ENCODE data around the gene EPB41L5. TPM values are rescaled to one million over a fixed set of nuclear protein-coding genes. Genes with fewer than 3 reads are reported as not detected.

Gene EPB41L5
- total and polyA plus RNA-seq, 9 of the 15 experiments (the other 6 are each of a cell fraction or from before 2014, with no cell fraction given): 2.3 to 14.1 (median 8.2) TPM

- in situ Hi-C loops (cut with MboI): no loop called here
- Histone ChIP-seq H4K20me1 (replicated peaks; ENCODE audit: control insufficient read depth, insufficient read depth, low read length) (no peaks in the 10 kb centered on the region), H3K9ac (ENCODE audit: insufficient read depth in 1 of 2, low read depth in 2 of 2, low read length in 2 of 2) (no peak overlapping the region), H3K9me3 (replicated peaks; ENCODE audit: control insufficient read depth, insufficient read depth, low read depth, low read length) (no peaks in the 10 kb centered on the region), H3K79me2 (ENCODE audit: control insufficient read depth, insufficient read depth, low read length) (no peaks in the 10 kb centered on the region), H3K4me3 (no peak overlapping the region), H3K27ac (ENCODE audit: extremely low read depth, low read depth, low read length) (no peak overlapping the region), H3K27me3 (ENCODE audit: control insufficient read depth in 2 of 2, insufficient read depth in 2 of 2, low read length in 2 of 2) (no peaks in the 10 kb centered on the region), H3K4me1 (replicated peaks in 1 of 2; ENCODE audit: control insufficient read depth in 2 of 2, insufficient read depth in 2 of 2, low read length in 2 of 2) (no peaks in the 10 kb centered on the region), H3K9me1 (ENCODE audit: control insufficient read depth, insufficient read depth, low read length) (no peaks in the 10 kb centered on the region), H2AFZ (ENCODE audit: low read depth, low read length) (no peak overlapping the region), H3K4me2 (ENCODE audit: insufficient read depth, low read length) (no peak overlapping the region), H3K36me3 (ENCODE audit: control insufficient read depth, insufficient read depth, low read length) (no peaks in the 10 kb centered on the region)
- BruUV-seq (replicated peaks): no TSS peak
- 18% methylated on average over 2 of the region's 2 CpGs for WGBS (ENCODE audit: insufficient coverage, low coverage, missing lambda C conversion rate)
- no peak for FAIRE-seq
- intact Hi-C loops (cut with micrococcal nuclease): no loop called here
- TF ChIP-seq KLF1 (tag; IDR thresholded peaks at IDR 0.05): no peak
- TF ChIP-seq CREB1 (IDR thresholded peaks at IDR 0.05): no peak
- TF ChIP-seq CREB1 (CRISPR knock-in tag; IDR thresholded peaks at IDR 0.05): no peak
- TF ChIP-seq RUNX1 (IDR thresholded peaks at IDR 0.05; ENCODE audit: low read depth): no peak
- no peak for TF ChIP-seq HDAC6 (IDR thresholded peaks at IDR 0.05; ENCODE audit: low read depth, low read length)
- TF ChIP-seq SFPQ (IDR thresholded peaks at IDR 0.05; ENCODE audit: low read depth, low read length): no peak
- no peak for TF ChIP-seq TEAD4 (IDR thresholded peaks at IDR 0.05; ENCODE audit: low read length)
- no peak for TF ChIP-seq TEAD4 (CRISPR knock-in tag; IDR thresholded peaks at IDR 0.05; ENCODE audit: borderline replicate concordance)
- TF ChIP-seq CBFA2T2 (conservative IDR thresholded peaks at IDR 0.05): no peak
- TF ChIP-seq ZNF277 (CRISPR knock-in tag; IDR thresholded peaks at IDR 0.05; ENCODE audit: borderline replicate concordance): no peak
- TF ChIP-seq CBX5 (IDR thresholded peaks at IDR 0.05; ENCODE audit: borderline replicate concordance, low read depth): no peak
- TF ChIP-seq ARNT (IDR thresholded peaks at IDR 0.05): no peak
- TF ChIP-seq ZC3H4 (CRISPR knock-in tag; IDR thresholded peaks at IDR 0.05; ENCODE audit: borderline replicate concordance): no peak
- TF ChIP-seq GATA2 (CRISPR knock-in tag; IDR thresholded peaks at IDR 0.05): no peak
- TF ChIP-seq TARDBP (IDR thresholded peaks at IDR 0.05): no peak
- TF ChIP-seq ZBTB1 (CRISPR knock-in tag; IDR thresholded peaks at IDR 0.05; ENCODE audit: borderline replicate concordance, low read depth): no peak
- TF ChIP-seq DNMT1 (IDR thresholded peaks at IDR 0.05): no peak
- no peak for TF ChIP-seq ELF1 (tag; IDR thresholded peaks at IDR 0.05)
- CTCF ChIA-PET (ENCODE audit: low intra/inter-chr PET ratio): no interaction called here
- POLR2A ChIA-PET: interaction anchor here (1.5 to 2.3 kb wide), 2 partner anchors 10 to 33 kb away, joined by 3 to 7 read pairs; no protein-coding TSS in a partner anchor
- ATAC-seq: no peak
- DNase-seq (ENCODE audit: extremely low read depth in 1 of 4, low spot score in 3 of 4): no peak
These were observed 129.8 kb downstream of the EPB41L5 start for GRCh38 chr2:120142528-120143219.
